HEK293T (cell line): ENCODE data around the gene EYS.

Experiments used
- BHLHE40 ChIP-seq: fragments of 450-650 bp; IDR thresholded peaks from 2 replicates; pipeline ENCODE4 v1.6.1; 2016; ENCODE audit warnings: mild to moderate bottlenecking, moderate library complexity, borderline replicate concordance
- FOXA1 ChIP-seq: fragments of 450-650 bp; IDR thresholded peaks from 2 replicates; pipeline ENCODE4 v1.6.1; 2016; ENCODE audit warnings: mild to moderate bottlenecking
- HDGF ChIP-seq: fragments of 450-650 bp; IDR thresholded peaks from 2 replicates; pipeline ENCODE4 v1.6.1; 2017; ENCODE audit warnings: antibody characterized with exemption, borderline replicate concordance
- SP1 ChIP-seq: fragments of 450-650 bp; IDR thresholded peaks from 2 replicates; pipeline ENCODE4 v1.6.1; 2017
- SUZ12 ChIP-seq: fragments of 450-650 bp; IDR thresholded peaks from 2 replicates; pipeline ENCODE4 v1.6.1; 2016; ENCODE audit warnings: mild to moderate bottlenecking

- TF ChIP-seq HDGF, result no peak
- TF ChIP-seq SP1, result no peak
- TF ChIP-seq SUZ12, result no peak
- TF ChIP-seq FOXA1, result no peak
- no peak for TF ChIP-seq BHLHE40
Observed at GRCh38 chr6:64482631-64483030, 1224.4 kb downstream of the EYS start.
